Measurements from ENCODE around the gene ASB3.

DNA sequence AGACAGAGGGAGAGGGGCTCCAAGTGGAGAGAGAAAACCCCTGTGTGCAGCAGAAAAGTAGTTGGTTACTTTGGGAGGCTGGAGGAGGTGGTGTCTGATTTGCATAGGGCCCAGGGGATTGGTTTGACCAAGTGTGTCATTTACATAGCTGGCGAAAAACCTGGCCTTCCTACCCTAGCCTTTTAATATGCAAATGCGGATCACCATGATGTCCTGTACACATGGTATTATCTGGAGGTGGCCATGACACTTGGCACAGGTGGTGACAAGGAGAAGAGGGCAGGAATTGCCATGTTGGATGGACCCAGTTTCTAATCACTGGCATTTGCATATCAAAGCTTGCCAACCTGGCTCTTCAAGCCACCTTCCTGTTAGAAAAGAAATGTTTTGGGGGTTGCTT is 140.0 kb downstream of the ASB3 start:
- TF ChIP-seq, protein P1, sequence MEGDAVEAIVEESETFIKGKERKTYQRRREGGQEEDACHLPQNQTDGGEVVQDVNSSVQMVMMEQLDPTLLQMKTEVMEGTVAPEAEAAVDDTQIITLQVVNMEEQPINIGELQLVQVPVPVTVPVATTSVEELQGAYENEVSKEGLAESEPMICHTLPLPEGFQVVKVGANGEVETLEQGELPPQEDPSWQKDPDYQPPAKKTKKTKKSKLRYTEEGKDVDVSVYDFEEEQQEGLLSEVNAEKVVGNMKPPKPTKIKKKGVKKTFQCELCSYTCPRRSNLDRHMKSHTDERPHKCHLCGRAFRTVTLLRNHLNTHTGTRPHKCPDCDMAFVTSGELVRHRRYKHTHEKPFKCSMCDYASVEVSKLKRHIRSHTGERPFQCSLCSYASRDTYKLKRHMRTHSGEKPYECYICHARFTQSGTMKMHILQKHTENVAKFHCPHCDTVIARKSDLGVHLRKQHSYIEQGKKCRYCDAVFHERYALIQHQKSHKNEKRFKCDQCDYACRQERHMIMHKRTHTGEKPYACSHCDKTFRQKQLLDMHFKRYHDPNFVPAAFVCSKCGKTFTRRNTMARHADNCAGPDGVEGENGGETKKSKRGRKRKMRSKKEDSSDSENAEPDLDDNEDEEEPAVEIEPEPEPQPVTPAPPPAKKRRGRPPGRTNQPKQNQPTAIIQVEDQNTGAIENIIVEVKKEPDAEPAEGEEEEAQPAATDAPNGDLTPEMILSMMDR (IDR thresholded peaks at IDR 0.05) = no peak
- TF ChIP-seq POLR2A (IDR thresholded peaks at IDR 0.05) = no peak

Measured in body of pancreas (tissue), 4 donors.